Ovary (tissue), 9 donors: ENCODE data around the gene SOD1. TPM values are rescaled to one million over a fixed set of nuclear protein-coding genes. Genes with fewer than 3 reads are reported as not detected.

Experiments
- DNase-seq, 5 donors: peaks; one replicate each; pipeline ENCODE4 v3.0.0-alpha.2; 2019 to 2020
- H3K27ac ChIP-seq, 2 donors: fragments of 200-600 bp; one replicate each; pipeline versions ENCODE4 v1.5.1 to v1.8.0; 2019 to 2022
- H3K27me3 ChIP-seq: fragments of 200-600 bp; one replicate; pipeline ENCODE4 v1.8.0; 2022
- H3K36me3 ChIP-seq: fragments of 200-600 bp; sonication (generic); one replicate; pipeline ENCODE4 v1.5.1; 2019
- H3K4me1 ChIP-seq: one replicate; pipeline ENCODE4 v1.8.1; 2013; ENCODE audit warnings: mild to moderate bottlenecking, moderate library complexity; ENCODE audit not compliant: insufficient read depth
- H3K4me3 ChIP-seq: fragments of 200-600 bp; sonication (generic); one replicate; pipeline ENCODE4 v1.5.1; 2017
- H3K9me3 ChIP-seq, 2 donors: fragments of 200-600 bp in 1 of 2; sonication (generic) in 1 of 2; one replicate each; pipeline versions ENCODE4 v1.5.1 to v1.8.1; 2013 to 2019; ENCODE audit warnings: mild to moderate bottlenecking in 1 of 2, moderate library complexity in 1 of 2
- CTCF ChIP-seq, 3 donors: fragments of 450-650 bp in 2 of 3; fragments of 200-600 bp in 1 of 3; IDR thresholded peaks; one replicate each; pipeline versions ENCODE4 v1.5.1 to v1.8.0; 2016 to 2022; ENCODE audit warnings: antibody characterized with exemption in 3 of 3, mild to moderate bottlenecking in 1 of 3
- EP300 ChIP-seq: sonication (generic); formaldehyde crosslinking; IDR thresholded peaks from one replicate; pipeline ENCODE4 v1.6.1; 2017; ENCODE audit warnings: antibody characterized with exemption
- POLR2A ChIP-seq: fragments of 450-650 bp; IDR thresholded peaks from one replicate; pipeline ENCODE4 v1.6.1; 2017; ENCODE audit warnings: antibody characterized with exemption, mild to moderate bottlenecking, moderate library complexity
- WGBS, 3 donors: extraction: QIAGEN DNeasy Blood & Tissue Kit in 1 of 3; methylation state at CpG; one replicate each; pipeline versions ENCODE4 v1.1.5 to v1.1.7; 2013 to 2017; 5-methylcytosine and 5-hydroxymethylcytosine counted together
- intact Hi-C, 4 donors: fragments of 100-400 bp; cut with DNase I; formaldehyde crosslinking; loops; one replicate each; pipeline versions ENCODE4 v1.11.0 to v1.15.1; 2022 to 2023
- polyA plus RNA-seq, 2 donors: library from polyadenylated mRNA; stranded (reverse); fragments of 200-250 nt in 1 of 2; fragments of 350-450 nt in 1 of 2; fragmentation: Illumina TruSeq in 1 of 2; extraction: RNeasy Lipid Tissue Mini Kit (QIAGEN cat#74804) in 1 of 2; gene quantifications; one replicate each; pipeline ENCODE4 v1.2.3, GENCODE V29; 2013 to 2014
- total RNA-seq, 7 donors: library from RNA; depleted of rRNA in 2 of 7; stranded (reverse); fragments of >200 nt in 2 of 7; fragmentation: NEBNext Ultra II Directional in 3 of 7; extraction: Animal tissue kit (Norgen Biotek cat#: 25700) in 3 of 7; gene quantifications; one replicate each; pipeline versions ENCODE4 v1.1.0 to v1.2.4, GENCODE V29; 2016 to 2023
- donor health status: DM: no; HTN: no; CAD: no; lungs with moderate emphysema.
- donor health status: DM: no; HTN: no; CAD: no.
- donor health status: Bipolar disorder and iron deficiency.
- donor health status: DM: yes; HTN: yes; CAD: no.
- donor health status: DM: no; HTN: no; CAD: no.
- donor health status: DM: yes; HTN: yes; CAD: no.

SOD1 gene
- total and polyA plus RNA-seq, 9 donors, result 175 to 451 (median 240) TPM

GRCh38 chr21:31636874-31637273 is 22.6 kb upstream of the SOD1 start:
- no peaks in the 10 kb centered on the region for H3K27me3 ChIP-seq
- TF ChIP-seq CTCF (IDR thresholded peaks at IDR 0.05) (no peak), POLR2A (no peak)
- no peaks in the 10 kb centered on the region for H3K4me1 ChIP-seq
- DNase-seq, result no peak
- 83 to 91% (median 84%) methylated on average over 2 of the region's 2 CpGs for WGBS, 3 donors
- no peaks in the 10 kb centered on the region for H3K36me3 ChIP-seq
- intact Hi-C loops, result no loop called here
- H3K4me3 ChIP-seq, result no peak overlapping the region
- no peak overlapping the region for H3K27ac ChIP-seq
- H3K9me3 ChIP-seq, result no peaks in the 10 kb centered on the region

DNA sequence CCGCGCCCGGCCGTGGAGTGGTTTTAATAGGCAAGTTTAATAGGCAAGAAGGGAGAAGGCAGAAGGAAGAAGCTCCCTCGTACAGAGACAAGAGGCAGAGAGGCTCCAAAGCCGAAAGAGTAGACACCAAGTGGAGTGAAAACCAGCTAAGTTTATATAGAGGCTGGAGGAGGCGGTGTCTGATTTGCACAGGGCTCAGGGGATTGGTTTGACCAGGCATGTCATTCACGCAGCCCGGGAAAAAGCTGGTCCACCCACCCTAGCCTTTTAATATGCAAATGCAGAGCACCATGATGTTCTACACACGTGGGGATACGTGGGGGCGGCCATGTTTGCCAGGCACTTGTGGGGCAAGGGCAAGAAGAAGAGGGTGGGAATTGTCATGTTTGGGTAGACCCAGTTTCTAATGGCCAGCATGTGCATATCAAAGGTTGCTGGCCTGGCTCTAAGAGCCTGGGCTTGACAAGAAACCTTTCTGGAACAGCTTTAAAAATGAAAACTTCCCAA is 18.0 kb upstream of the SOD1 start:
- Histone ChIP-seq H3K4me1 (no peaks in the 10 kb centered on the region), H3K4me3 (no peak overlapping the region), H3K36me3 (no peaks in the 10 kb centered on the region), H3K9me3 (no peaks in the 10 kb centered on the region), H3K27me3 (no peaks in the 10 kb centered on the region), H3K27ac (no peak overlapping the region)
- intact Hi-C loops, result no loop called here
- DNase-seq, result no peak
- TF ChIP-seq EP300, result no peak
- no peak for TF ChIP-seq POLR2A
- no peak for TF ChIP-seq CTCF (IDR thresholded peaks at IDR 0.05)
- WGBS, 3 donors, result 88 to 94% (median 92%) methylated on average over 12 of the region's 12 CpGs

- intact Hi-C loops, result no loop called here
Observed at GRCh38 chr21:31644643-31645042, 14.8 kb upstream of the SOD1 start.

GRCh38 chr21:31647650-31648049 is 11.8 kb upstream of the SOD1 start:
- TF ChIP-seq CTCF (IDR thresholded peaks at IDR 0.05) (no peak), POLR2A (no peak), EP300 (no peak)
- Histone ChIP-seq H3K27me3 (no peaks in the 10 kb centered on the region), H3K4me3 (no peak overlapping the region), H3K9me3 (no peaks in the 10 kb centered on the region), H3K27ac (no peak overlapping the region), H3K36me3 (no peaks in the 10 kb centered on the region), H3K4me1 (no peaks in the 10 kb centered on the region)
- DNase-seq, result no peak
- intact Hi-C loops, result no loop called here
- WGBS, 3 donors, result 86 to 95% (median 91%) methylated on average over 3 of the region's 3 CpGs

More at GRCh38 chr21:31644643-31645042, 14.8 kb upstream of the SOD1 start:
- H3K9me3 ChIP-seq, result no peaks in the 10 kb centered on the region
- H3K27ac ChIP-seq, result no peak overlapping the region
- no peak for DNase-seq
- no peaks in the 10 kb centered on the region for H3K27me3 ChIP-seq
- no peaks in the 10 kb centered on the region for H3K4me1 ChIP-seq
- H3K36me3 ChIP-seq, result no peaks in the 10 kb centered on the region
- H3K4me3 ChIP-seq, result no peak overlapping the region
- 58 to 82% (median 63%) methylated on average over 4 of the region's 4 CpGs for WGBS, 3 donors
- TF ChIP-seq CTCF (IDR thresholded peaks at IDR 0.05) (no peak), EP300 (no peak), POLR2A (no peak)
